Uterus (tissue), 2 donors: ENCODE data around the gene RGS6.

Experiments used
- CTCF ChIP-seq, 4 experiments: fragments of 200-600 bp in 2 of 4; fragments of 450-650 bp in 2 of 4; sonication (generic) in 2 of 4; IDR thresholded peaks; one replicate each; pipeline ENCODE4 v1.5.1; 2016 to 2019; ENCODE audit warnings: antibody characterized with exemption in 4 of 4, mild to moderate bottlenecking in 2 of 4, moderate library complexity in 1 of 4
- POLR2A ChIP-seq, 2 donors: fragments of 450-650 bp; IDR thresholded peaks; one replicate each; pipeline ENCODE4 v1.6.1; 2016; ENCODE audit warnings: antibody characterized with exemption in 2 of 2, mild to moderate bottlenecking in 1 of 2, moderate library complexity in 1 of 2

GRCh38 chr14:72182708-72183432, 250.6 kb downstream of the RGS6 start:
- TF ChIP-seq CTCF (IDR thresholded peaks at IDR 0.05) = no peak
- TF ChIP-seq POLR2A (IDR thresholded peaks at IDR 0.05) = no peak
